GM21723 (cell line): Measurements from ENCODE around the gene IFT122.
"Not testable (repeated sequence)": the region's sequence is repeated elsewhere in the genome, so short reads cannot be mapped to it uniquely, and the experiment has no call there.

Experiments used
- ATAC-seq: cut with Tn5 transposase; IDR thresholded peaks from one replicate; pipeline ENCODE4 v1.9.1; 2021; ENCODE audit warnings: mild to moderate bottlenecking, moderate library complexity; ENCODE audit not compliant: unreplicated experiment

Gene IFT122

DNA sequence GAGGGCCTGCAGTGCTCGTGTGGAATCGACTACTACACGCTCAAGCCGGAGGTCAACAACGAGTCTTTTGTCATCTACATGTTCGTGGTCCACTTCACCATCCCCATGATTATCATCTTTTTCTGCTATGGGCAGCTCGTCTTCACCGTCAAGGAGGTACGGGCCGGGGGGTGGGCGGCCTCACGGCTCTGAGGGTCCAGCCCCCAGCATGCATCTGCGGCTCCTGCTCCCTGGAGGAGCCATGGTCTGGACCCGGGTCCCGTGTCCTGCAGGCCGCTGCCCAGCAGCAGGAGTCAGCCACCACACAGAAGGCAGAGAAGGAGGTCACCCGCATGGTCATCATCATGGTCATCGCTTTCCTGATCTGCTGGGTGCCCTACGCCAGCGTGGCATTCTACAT is 92.2 kb downstream of the IFT122 start:
- no peak for ATAC-seq

DNA sequence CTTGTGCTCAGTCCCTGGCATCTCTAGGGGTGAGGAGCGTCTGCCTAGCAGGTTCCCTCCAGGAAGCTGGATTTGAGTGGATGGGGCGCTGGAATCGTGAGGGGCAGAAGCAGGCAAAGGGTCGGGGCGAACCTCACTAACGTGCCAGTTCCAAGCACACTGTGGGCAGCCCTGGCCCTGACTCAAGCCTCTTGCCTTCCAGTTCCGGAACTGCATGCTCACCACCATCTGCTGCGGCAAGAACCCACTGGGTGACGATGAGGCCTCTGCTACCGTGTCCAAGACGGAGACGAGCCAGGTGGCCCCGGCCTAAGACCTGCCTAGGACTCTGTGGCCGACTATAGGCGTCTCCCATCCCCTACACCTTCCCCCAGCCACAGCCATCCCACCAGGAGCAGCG is 93.4 kb downstream of the IFT122 start:
- ATAC-seq, result no peak

DNA sequence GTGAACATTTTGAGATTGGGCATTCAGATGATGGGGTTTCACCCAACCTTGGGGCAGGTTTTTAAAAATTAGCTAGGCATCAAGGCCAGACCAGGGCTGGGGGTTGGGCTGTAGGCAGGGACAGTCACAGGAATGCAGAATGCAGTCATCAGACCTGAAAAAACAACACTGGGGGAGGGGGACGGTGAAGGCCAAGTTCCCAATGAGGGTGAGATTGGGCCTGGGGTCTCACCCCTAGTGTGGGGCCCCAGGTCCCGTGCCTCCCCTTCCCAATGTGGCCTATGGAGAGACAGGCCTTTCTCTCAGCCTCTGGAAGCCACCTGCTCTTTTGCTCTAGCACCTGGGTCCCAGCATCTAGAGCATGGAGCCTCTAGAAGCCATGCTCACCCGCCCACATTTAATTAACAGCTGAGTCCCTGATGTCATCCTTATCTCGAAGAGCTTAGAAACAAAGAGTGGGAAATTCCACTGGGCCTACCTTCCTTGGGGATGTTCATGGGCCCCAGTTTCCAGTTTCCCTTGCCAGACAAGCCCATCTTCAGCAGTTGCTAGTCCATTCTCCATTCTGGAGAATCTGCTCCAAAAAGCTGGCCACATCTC is 94.5 kb downstream of the IFT122 start:
- no peak for ATAC-seq

DNA sequence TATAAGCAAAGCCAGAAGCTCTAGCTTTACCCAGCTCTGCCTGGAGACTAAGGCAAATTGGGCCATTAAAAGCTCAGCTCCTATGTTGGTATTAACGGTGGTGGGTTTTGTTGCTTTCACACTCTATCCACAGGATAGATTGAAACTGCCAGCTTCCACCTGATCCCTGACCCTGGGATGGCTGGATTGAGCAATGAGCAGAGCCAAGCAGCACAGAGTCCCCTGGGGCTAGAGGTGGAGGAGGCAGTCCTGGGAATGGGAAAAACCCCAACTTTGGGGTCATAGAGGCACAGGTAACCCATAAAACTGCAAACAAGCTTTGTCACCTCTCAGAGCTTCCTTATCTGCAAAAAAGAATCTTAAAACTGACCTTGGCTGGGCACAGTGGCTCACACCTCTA is 95.1 kb downstream of the IFT122 start:
- no peak for ATAC-seq

DNA sequence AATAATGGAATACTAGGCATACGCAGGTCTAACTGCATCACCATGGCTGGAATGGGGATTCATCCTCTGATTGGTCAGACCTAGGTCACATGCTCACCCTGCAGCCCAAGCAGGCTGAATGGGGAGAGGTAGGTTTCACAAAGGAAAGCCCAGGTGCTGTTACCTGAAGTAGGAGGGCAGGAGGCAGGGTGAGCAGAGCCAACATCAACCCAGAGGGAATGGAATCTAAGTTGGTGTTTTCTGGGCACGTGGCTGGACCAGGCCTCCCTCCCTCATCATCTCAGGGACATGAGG is 96.3 kb downstream of the IFT122 start:
- ATAC-seq, result no peak

DNA sequence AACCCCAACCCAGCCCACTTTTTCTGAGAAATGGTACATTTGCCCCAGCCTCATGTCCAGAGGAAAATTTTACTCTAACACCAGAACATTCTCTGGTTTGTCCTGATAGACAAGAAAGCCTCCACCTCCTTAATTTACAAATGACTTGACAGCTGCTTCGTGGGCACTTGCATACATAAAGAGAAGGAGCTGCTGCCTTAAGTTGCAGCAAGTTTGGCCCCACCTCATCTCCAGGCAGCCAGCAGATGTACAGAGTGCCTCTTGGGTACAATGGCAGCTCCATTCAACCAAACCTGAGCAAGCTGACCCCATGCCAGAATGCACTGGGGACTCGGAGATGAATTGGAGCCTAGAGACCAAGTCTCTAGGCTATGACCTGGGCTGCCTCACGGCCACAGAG is 96.8 kb downstream of the IFT122 start:
- no peak for ATAC-seq

DNA sequence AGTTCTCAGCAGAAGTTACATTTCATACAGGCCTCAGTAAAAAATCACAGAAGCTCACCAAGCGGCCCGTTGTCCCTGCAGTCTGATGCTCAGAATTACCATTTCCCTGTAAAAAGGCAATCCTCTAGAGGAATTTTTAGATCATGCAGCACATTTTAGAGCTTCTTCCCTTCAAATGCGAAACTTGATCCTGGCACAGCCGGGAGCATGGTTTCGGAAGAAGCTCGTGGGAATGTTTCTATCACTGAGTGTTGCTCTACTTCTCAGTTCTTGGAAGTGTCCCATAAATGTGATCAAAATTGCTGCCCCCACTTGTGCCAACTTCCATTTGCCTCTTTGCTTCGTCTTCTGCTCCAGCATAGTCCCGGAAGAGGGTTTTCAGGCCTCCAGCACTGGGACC is 99.2 kb downstream of the IFT122 start:
- no peak for ATAC-seq

DNA sequence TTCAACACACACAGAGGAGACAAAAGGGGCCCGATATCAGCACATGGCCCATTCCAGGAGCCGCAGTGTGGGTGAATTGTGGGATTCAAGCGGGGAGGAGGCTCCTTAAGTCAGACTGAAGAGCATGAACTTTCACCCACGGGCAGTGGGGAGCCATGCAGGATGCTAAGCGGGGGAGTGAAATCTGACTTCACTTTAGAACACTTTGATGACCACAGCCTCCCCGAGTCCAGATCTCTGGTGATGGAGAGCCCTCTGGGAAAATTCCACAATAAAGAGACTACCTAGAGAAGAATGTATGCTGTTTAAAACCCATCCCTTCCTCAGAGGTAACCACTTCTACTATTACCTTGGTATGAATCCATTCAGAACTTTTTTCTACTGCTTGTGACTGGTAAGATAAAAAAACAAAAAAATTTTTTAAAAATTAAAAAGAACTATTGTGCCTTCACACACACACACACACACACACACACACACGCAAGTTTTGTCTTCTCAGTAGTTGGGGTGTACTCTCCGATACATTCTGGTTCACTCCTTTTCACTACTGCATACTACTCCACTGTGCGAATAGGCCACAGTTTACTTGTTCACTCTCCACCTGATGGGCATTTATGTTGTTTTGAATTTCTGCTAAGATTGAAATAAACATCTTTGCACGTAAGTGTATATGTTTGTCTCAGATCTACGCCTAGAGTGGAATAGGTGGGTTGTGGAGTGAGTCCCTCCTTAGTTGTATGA is 100.9 kb downstream of the IFT122 start:
- ATAC-seq, result no peak

DNA sequence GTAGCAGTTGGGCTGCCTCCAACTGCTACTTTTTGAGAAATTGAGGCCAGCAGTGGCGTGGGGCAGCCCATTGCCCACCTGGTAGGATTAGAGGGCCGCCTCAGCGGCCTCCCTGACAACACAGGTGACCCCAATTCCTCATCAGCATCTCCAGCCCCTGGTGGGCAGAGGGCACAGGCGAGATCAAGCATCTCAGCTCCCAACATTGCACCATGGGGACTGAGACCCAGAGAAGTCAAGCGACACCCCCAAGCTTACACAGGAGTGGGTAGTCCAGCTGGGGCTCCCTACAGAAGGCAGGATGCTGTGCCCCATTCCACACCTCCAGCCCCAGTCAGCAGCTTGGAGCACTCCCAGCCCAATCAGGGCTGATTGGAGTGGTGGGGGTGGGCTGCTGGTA is 102.7 kb downstream of the IFT122 start:
- ATAC-seq, result no peak

DNA sequence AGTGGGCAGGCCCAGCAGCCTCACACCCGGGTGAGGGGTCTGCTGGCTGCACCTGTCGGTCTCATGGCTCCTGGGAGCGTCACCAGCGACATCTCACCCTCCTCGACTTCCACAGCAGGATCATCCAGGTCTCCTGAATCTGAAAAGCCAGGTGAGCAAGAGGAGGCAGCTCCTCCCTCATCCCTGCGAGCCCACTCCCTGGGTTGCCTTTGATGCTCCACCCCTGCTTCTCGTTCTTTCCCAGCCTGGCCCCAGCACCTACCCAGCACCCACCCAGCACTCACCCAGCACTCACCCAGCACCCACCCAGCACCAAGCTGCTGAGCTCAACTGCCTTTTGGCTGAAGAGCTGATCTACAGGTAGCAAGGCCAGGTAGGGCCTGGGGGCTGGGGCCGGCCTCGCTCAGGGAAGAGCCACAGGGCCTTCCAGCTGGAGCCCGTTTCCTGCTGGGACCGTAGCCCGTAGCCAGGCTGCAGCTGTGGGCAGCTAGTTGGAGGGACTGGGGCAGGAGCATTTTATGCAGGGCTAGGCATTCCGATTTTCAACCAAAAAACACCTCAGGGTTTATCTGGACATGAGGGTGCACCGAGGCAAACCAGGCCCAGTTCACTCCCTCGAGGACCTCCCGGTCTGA is 103.2 kb downstream of the IFT122 start, which contains the start of gene H1-8:
H1-8 (plus strand) TSS at position 20 of the 635 bp plus-strand sequence; CDS start at position 64, 44 bp downstream.
- ATAC-seq, result no peak

DNA sequence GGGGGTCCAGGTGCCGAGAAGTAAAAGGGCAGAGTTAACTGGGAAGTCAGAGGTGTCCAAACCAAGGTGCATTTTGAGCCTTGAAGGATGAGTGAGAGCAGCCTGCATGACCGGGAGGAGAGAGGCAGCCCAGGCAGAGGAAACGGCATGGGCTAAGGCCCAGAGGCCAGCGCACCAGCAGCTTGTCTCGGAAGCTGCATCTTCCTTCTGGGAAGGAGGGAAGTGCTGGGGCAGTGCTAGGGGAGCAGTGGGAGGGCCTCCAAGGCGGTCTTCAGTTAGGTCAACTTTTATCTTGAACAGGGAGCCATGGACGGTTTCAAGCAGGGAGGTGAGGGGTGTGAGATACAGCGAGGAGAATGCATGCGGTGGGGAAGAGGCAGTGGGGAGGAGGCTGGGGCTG is 104.0 kb downstream of the IFT122 start:
- no peak for ATAC-seq

DNA sequence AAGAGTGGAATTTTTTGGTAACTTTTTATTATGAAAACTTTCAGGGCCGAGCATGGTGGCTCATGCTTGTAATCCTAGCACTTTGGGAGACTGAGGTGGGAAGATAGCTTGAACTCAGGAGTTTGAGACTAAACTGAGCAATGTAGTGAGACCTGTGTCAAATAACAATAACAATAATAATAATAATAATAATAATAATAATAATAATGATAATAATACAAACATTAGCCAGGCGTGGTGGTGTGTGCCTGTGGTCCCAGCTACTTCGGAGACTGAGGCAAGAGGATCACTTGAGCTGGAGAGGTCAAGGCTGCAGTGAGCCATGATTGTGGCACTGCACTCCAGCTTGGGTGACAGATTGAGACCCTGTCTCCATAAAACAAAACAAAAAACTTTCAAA is 105.9 kb downstream of the IFT122 start:
- ATAC-seq, result not testable (repeated sequence)

DNA sequence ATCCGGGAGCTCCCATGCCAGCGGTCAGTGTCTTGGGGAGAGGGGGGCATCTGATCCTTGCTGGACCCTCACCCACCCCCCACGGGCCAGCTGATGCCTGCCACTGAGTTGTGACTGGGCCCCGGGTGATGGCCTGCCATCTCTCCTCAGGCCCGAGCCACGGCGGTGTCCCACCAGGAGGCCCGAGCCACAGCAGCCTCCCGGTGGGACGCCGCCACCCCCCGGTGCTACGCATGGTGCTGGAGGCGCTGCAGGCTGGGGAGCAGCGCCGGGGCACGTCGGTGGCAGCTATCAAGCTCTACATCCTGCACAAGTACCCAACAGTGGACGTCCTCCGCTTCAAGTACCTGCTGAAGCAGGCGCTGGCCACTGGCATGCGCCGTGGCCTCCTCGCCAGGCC is 107.2 kb downstream of the IFT122 start:
- no peak for ATAC-seq

DNA sequence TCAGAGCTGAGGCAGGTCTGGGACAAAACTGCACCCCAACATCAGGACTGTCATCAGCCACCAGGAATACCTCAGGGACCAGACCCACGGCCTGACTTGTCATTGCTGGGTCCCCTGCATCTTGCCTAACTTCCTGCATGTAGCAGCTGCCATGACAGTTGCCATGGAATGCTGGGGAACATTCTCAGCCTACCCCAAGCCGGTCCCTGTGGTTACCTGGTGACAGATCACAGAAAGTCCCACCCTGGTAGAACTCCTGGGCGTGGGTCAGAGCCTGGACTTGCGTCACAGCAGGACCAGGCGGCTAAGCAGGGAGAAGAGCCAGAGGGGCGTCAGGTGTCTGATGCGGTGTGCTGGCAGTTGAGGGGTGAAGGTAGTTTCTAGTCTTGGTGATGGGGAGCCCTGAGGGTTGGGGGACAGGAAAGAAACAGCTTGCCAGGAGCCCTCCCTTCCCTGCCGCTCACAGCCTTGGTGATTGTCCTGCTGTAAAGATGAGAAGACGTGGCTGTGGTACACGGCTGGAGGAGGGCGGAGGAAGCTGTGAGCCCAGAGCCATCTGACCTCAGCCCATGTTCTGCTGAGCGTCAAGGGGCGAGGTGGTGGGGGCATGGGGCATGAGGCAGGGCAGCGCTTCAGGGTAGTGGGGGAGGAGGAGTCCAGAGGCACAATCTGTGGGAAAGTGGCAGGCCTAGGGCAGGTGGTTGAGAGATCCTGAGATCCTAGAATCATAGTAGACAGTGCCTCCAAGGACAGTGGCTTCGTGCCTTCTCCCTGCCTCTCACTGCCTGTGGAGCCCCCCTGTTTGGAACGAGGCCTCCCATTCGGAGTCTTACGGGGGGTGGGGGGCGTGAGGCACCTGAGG is 108.3 kb downstream of the IFT122 start:
- ATAC-seq, result no peak

DNA sequence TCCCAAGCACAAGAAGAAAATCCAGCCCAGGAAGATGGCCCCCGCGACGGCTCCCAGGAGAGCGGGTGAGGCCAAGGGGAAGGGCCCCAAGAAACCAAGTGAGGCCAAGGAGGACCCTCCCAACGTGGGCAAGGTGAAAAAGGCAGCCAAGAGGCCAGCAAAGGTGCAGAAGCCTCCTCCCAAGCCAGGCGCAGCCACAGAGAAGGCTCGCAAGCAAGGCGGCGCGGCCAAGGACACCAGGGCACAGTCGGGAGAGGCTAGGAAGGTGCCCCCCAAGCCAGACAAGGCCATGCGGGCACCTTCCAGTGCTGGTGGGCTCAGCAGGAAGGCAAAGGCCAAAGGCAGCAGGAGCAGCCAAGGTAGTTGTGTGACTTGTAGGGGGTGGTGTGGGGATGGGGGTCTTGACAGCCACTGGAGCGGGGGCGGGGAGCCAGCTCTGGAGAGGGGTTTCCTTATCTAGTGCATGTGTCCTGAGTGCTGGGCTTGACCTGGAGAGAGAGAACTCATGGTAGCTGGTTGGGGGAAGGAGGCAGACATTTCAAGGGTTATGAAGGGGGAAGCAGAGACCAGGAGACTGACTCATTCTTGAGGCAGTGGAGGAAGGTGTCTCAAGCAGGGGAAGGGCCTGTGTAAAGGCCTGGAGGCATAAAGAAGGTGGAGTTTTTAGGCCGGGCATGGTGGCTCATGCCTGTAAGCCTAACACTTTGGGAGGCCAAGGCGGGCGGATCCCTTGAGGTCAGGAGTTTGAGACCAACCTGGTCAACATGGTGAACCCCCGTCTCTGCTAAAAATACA is 109.2 kb downstream of the IFT122 start:
- ATAC-seq, result no peak

DNA sequence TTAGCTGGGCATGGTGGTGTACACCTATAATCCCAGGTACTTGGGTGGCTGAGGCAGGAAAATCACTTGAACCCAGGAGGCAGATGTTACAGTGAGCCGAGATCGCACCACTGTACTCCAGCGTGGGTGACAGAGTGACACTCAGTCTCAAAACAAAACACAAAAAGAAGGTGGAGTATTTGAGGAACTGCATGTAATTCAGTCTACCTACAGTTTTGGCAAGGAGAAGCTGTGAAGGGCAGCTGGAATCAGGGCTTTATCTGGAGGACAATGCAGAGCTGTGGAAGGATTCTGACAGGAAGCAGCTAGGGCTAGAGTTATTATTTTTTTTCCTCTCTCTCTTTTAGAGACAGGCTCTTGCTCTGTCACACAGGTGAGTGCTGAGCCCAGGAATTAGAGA is 109.8 kb downstream of the IFT122 start:
- no peak for ATAC-seq

DNA sequence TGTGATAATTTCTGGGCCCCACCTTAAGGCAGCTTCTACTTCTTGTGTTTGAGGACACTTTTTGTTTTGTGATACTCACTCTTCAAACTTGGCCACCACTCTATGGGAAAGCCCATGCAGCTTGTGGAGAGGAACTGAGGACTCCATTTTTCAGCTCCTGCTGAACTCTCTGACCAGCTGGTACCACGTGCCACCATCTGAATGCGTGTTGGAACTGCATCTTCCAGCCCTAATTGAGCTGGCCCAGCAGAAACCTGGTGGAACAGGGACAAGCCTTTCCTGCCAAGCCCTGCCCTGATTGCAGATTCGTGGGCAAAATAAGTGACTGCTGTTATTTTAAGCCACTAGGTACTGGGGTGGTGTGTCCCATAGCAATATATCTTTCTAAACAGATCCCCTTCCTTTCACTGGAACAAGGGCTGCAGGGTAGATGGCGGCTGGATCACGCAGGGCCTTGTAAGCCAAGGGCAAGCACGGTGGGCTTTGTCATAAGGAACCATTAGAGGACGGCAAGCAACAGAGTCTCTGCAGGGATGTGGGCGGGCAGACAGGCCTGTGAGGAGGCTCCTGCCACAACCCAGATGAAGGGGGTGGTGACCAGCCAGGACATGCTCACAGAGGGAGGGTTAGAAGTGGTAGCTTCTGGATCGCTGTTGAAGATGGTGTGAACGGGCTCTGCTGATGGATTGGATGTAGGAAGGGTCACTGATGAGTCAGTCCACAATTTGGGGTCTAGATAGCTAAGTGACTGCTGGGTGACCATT is 112.4 kb downstream of the IFT122 start:
- ATAC-seq, result no peak

DNA sequence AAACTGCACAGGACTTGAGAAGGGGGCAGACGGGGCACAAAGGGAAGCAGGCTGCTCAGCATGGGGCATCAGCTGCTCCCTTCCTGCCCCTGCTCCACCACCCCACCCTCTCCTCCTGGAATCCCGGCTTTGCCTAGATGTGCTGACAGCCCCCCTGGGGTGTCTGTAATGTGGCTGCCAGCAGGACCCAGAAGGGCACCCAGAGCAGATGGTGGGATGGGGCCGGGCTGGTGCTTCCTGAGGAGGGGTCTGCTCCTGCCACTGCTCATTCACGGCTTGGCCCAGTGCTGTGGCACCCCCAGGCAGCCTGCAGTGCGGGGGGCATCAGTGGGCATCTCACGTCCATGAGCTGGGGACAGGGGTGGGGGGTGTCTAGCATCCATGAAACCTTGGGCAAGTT is 113.1 kb downstream of the IFT122 start:
- ATAC-seq, result no peak

DNA sequence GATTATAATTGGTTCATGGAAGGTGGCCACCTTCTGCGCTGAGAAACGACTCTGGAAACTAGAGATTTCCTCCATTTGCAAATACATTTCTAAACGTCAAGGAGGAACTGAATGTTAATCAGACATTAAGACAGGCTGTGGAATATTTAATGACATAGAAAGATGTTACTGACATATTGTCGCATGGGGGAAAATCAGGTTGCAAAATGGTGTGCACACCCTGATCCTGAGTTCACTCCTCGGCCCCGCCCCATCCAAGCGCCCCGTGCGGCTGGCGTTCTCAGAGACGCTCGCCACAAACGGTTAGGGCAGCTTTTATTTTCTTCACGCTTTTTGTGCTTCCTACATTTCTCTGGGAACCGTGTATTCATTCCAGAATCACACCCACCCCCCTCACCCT is 113.7 kb downstream of the IFT122 start:
- no peak for ATAC-seq
